ENCODE data around the gene MUC7.

The MUC7 gene

DNA sequence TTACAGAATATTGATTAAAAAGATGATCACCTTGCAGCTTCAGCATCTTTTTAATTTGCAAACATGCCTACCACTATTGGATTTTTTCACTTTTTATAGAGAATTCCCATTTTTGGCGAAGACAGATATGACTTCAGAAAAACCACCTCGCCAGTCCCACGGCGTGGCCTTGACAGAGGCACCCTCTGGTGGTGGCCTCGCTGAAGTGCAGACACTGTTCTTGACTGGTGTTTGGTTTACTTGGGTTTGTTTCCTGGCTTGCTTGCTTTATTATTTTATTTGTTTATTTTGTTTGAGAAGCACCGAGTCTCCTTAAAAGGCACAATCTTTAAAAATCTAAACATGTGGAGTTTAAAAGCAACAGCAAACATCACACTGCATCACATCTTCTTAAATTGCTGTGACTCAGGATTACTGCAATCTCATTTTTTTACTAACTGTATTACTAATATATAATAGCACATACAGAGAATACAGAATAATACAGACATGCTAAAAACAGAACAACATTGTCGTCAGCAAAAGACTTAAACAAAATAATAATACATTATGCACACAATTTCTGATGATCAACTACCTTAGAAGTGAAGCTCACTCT, 33.3 kb downstream of the MUC7 start:
- H3K27ac Mint-ChIP-seq = no peak overlapping the region
- H3K4me3 Mint-ChIP-seq = no peak overlapping the region
- H3K9me3 Mint-ChIP-seq = no peaks in the 10 kb centered on the region
- DNase-seq (peak; percentile 7 to 36 (median 19)), ATAC-seq (replicated peaks) (peak; percentile 65)
- no peaks in the 10 kb centered on the region for H3K36me3 Mint-ChIP-seq (ENCODE audit: insufficient read depth)
- no peaks in the 10 kb centered on the region for H3K27me3 Mint-ChIP-seq
- H3K4me1 Mint-ChIP-seq (ENCODE audit: low read depth in 2 of 2) = no peaks in the 10 kb centered on the region

DNA sequence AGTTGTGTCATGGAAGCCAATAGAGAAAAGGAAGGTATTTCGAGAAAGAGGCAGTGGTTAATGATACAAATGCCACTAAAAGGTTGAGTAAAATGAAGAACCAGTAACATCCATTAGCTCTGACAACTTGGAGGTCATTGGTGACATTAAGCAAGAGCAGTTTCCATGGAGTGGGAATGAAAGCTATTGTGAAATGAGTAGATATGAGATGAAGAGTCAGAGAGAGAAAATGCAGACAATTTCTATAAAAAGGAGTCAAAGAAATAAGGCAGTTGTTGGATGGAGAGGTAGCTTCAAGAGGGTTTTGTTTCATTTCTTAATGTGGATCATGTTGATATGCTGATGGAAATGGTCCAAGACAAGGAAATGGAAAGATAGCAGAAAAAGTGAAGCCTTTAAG, 36.8 kb downstream of the MUC7 start:
- no peak for ATAC-seq (replicated peaks)

GRCh38 chr4:70511365-70511764, 39.4 kb downstream of the MUC7 start:
- no peaks in the 10 kb centered on the region for H3K4me1 Mint-ChIP-seq (ENCODE audit: low read depth in 2 of 2)
- H3K4me3 Mint-ChIP-seq = no peak overlapping the region
- no peak overlapping the region for H3K27ac Mint-ChIP-seq
- H3K9me3 Mint-ChIP-seq = no peaks in the 10 kb centered on the region
- ATAC-seq (replicated peaks) (no peak), DNase-seq (no peak)
- no peaks in the 10 kb centered on the region for H3K36me3 Mint-ChIP-seq (ENCODE audit: insufficient read depth)
- no peaks in the 10 kb centered on the region for H3K27me3 Mint-ChIP-seq

More for the DNA sequence above, 36.8 kb downstream of the MUC7 start:
- H3K9me3 Mint-ChIP-seq = no peaks in the 10 kb centered on the region
- DNase-seq = no peak
- no peak overlapping the region for H3K27ac Mint-ChIP-seq
- no peak overlapping the region for H3K4me3 Mint-ChIP-seq
- H3K4me1 Mint-ChIP-seq (ENCODE audit: low read depth in 2 of 2) = no peaks in the 10 kb centered on the region
- H3K27me3 Mint-ChIP-seq = no peaks in the 10 kb centered on the region
- H3K36me3 Mint-ChIP-seq (ENCODE audit: insufficient read depth) = no peaks in the 10 kb centered on the region

DNA sequence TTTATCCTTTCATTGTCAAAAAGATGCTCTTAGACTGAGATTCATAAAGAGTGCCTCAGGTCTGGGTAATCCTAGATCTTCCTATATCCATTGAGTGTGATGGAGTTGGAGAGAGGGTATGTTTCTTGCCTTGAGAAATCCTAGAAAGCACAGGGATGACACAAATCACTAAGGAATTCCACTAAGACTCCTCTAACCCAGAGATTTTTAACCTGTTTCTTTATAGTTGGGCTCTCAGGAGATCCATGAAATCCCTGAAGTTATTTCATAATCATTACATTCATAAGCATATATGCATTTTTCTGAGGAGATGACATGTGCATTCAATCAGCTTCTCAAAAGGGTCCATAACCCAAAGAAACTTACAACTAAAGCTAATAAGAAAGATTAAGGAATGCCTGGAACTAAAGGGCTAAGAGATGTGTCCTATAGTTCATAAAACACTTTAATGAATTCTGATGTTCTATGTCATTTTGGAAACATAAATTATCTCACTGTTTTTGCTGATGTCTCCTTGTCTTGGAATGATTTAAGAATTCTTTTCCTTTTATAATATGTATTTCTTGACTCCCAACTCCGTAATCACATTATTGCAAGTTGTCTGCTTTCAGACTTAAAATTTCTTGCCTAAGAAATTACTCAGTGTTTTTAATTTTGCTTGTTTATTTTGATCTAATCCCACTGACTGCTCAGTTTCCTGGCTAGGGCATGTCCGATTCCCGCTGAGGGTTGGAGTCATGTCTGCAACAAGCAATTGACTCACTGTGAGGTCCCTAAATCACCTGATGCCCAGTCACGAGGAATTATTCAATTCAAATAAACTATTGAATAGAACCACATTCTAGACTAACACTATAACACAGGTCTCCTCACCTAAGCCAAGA, 43.6 kb downstream of the MUC7 start:
- Mint-ChIP-seq H3K9me3 (peaks cover 0 to 2% of the 10 kb centered on the region in 2 donors), H3K27me3 (peaks cover 0 to 4% of the 10 kb centered on the region in 2 donors), H3K27ac (no peak overlapping the region), H3K4me1 (ENCODE audit: low read depth in 2 of 2) (no peaks in the 10 kb centered on the region), H3K36me3 (ENCODE audit: insufficient read depth) (no peaks in the 10 kb centered on the region), H3K4me3 (no peak overlapping the region)
- no peak for ATAC-seq (replicated peaks)
- no peak for DNase-seq

DNA sequence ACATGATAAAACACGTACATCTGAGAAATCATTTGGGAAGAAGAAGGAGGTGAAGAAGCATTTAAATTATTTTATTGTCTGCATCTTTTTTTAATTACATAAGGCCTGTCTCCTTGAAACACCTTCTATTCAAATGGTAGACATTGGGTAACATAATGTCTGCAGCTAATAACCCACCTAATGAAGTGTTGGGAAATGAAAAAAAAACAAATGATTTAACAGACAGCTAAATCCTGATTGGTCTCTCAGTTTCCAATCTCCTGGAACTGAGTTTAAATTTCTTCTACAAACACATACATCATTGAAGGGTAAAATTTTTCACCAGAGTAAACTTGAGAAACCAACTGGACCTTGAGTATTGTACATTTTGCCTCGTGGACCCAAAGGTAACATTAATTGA, 46.3 kb downstream of the MUC7 start, which contains the start of gene AMTN:
Gene AMTN (plus strand): TSS at position 301 of the 400 bp plus-strand sequence. CDS start 209 bp downstream, outside the sequence.
- peaks cover 0 to 3% of the 10 kb centered on the region in 2 donors for H3K9me3 Mint-ChIP-seq
- H3K4me3 Mint-ChIP-seq = no peak within 1 kb of the TSS
- H3K36me3 Mint-ChIP-seq (ENCODE audit: insufficient read depth) = no peaks in the 10 kb centered on the region
- H3K27me3 Mint-ChIP-seq = peaks cover 0 to 8% of the 10 kb centered on the region in 2 donors
- no peak for DNase-seq
- no peaks in the 10 kb centered on the region for H3K4me1 Mint-ChIP-seq (ENCODE audit: low read depth in 2 of 2)
- no peak for ATAC-seq (replicated peaks)
- no peak within 1 kb of the TSS for H3K27ac Mint-ChIP-seq

DNA sequence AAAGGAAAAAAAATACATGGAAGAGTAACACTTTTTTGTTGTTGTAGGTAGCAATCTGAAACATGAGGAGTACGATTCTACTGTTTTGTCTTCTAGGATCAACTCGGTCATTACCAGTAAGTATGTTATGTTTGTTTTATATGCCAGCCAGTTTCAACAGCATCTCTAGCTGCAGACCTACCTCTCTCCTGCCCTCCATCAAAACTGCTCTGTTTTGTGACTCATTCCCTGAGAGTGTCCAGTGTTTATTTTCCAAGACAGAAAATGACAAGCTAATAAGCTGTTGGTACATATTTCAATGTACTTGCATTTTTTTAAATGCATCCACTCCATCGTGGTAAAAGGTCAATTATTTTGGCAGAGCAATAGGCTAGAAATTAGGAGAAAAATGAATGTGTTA, 46.7 kb downstream of the MUC7 start:
- DNase-seq = no peak
- no peaks in the 10 kb centered on the region for H3K4me1 Mint-ChIP-seq (ENCODE audit: low read depth in 2 of 2)
- ATAC-seq (replicated peaks) = no peak
- H3K27me3 Mint-ChIP-seq = peaks cover 0 to 8% of the 10 kb centered on the region in 2 donors
- no peak overlapping the region for H3K4me3 Mint-ChIP-seq
- H3K36me3 Mint-ChIP-seq (ENCODE audit: insufficient read depth) = no peaks in the 10 kb centered on the region
- H3K27ac Mint-ChIP-seq = no peak overlapping the region
- H3K9me3 Mint-ChIP-seq = peaks cover 0 to 3% of the 10 kb centered on the region in 2 donors

GRCh38 chr4:70522626-70523025, 50.6 kb downstream of the MUC7 start:
- no peak overlapping the region for H3K4me3 Mint-ChIP-seq
- peaks cover 7 to 8% of the 10 kb centered on the region in 2 donors for H3K27me3 Mint-ChIP-seq
- DNase-seq (no peak), ATAC-seq (replicated peaks) (no peak)
- H3K4me1 Mint-ChIP-seq (ENCODE audit: low read depth in 2 of 2) = no peaks in the 10 kb centered on the region
- no peaks in the 10 kb centered on the region for H3K36me3 Mint-ChIP-seq (ENCODE audit: insufficient read depth)
- H3K27ac Mint-ChIP-seq = no peak overlapping the region
- H3K9me3 Mint-ChIP-seq = peaks cover 0 to 3% of the 10 kb centered on the region in 2 donors

GRCh38 chr4:70530997-70531396, 59.0 kb downstream of the MUC7 start:
- no peak for ATAC-seq (replicated peaks)
- no peak for DNase-seq
- H3K36me3 Mint-ChIP-seq (ENCODE audit: insufficient read depth) = no peaks in the 10 kb centered on the region
- H3K27ac Mint-ChIP-seq = no peak overlapping the region
- no peak overlapping the region for H3K4me3 Mint-ChIP-seq
- H3K4me1 Mint-ChIP-seq (ENCODE audit: low read depth in 2 of 2) = no peaks in the 10 kb centered on the region
- peaks cover 5 to 28% of the 10 kb centered on the region in 2 donors for H3K27me3 Mint-ChIP-seq
- peaks cover 0 to 2% of the 10 kb centered on the region in 2 donors for H3K9me3 Mint-ChIP-seq

GRCh38 chr4:70531981-70532380, 60.0 kb downstream of the MUC7 start:
- DNase-seq (no peak), ATAC-seq (replicated peaks) (no peak)
- peaks cover 0 to 2% of the 10 kb centered on the region in 2 donors for H3K9me3 Mint-ChIP-seq
- H3K36me3 Mint-ChIP-seq (ENCODE audit: insufficient read depth) = no peaks in the 10 kb centered on the region
- H3K27me3 Mint-ChIP-seq = peaks cover 5 to 22% of the 10 kb centered on the region in 2 donors
- H3K27ac Mint-ChIP-seq = no peak overlapping the region
- no peak overlapping the region for H3K4me3 Mint-ChIP-seq
- no peaks in the 10 kb centered on the region for H3K4me1 Mint-ChIP-seq (ENCODE audit: low read depth in 2 of 2)

Data from effector memory CD8-positive, alpha-beta T cell (primary cell).